GM23338 (cell line): Measurements from ENCODE around the gene ZBTB9. TPM values are rescaled to one million over a fixed set of nuclear protein-coding genes. Genes with fewer than 3 reads are reported as not detected.

ENCODE experiments used
- ATAC-seq: fragments of 200-7000 bp; cut with Tn5 transposase; 3 replicates; pipeline ENCODE4 v1.9.1; 2020
- DNase-seq: peaks from one replicate; pipeline ENCODE4 v3.0.0-alpha.2; 2015; ENCODE audit warnings: low spot score
- H2AFZ ChIP-seq: fragments of 200-600 bp; sonication (generic); 2 replicates; pipeline ENCODE4 v1.8.0; 2016; ENCODE audit warnings: antibody characterized with exemption, mild to moderate bottlenecking, moderate library complexity
- H3F3A ChIP-seq: fragments of 200-600 bp; sonication (generic); replicated peaks from 2 replicates; pipeline ENCODE4 v1.8.0; 2017; ENCODE audit warnings: antibody characterized with exemption, mixed run types, low read depth
- H3K27ac ChIP-seq: fragments of 200-600 bp; sonication (generic); 2 replicates; pipeline ENCODE4 v1.6.1; 2016; ENCODE audit warnings: low read depth
- H3K27me3 ChIP-seq: fragments of 200-600 bp; sonication (generic); 2 replicates; pipeline ENCODE4 v1.8.0; 2016; ENCODE audit warnings: mild to moderate bottlenecking, mixed run types, moderate library complexity; ENCODE audit not compliant: insufficient read depth
- H3K36me3 ChIP-seq: fragments of 200-600 bp; sonication (generic); 2 replicates; pipeline ENCODE4 v1.8.0; 2016; ENCODE audit warnings: mild to moderate bottlenecking; ENCODE audit not compliant: insufficient read depth
- H3K4me1 ChIP-seq: fragments of 200-600 bp; sonication (generic); 2 replicates; pipeline ENCODE4 v1.8.0; 2016; ENCODE audit warnings: mild to moderate bottlenecking, moderate library complexity; ENCODE audit not compliant: insufficient read depth
- H3K4me2 ChIP-seq: fragments of 200-600 bp; sonication (generic); 2 replicates; pipeline ENCODE4 v1.7.1; 2017; ENCODE audit warnings: mixed run types
- H3K4me3 ChIP-seq: fragments of 200-600 bp; sonication (generic); 2 replicates; pipeline ENCODE4 v1.6.1; 2016; ENCODE audit warnings: mixed run types
- H3K79me2 ChIP-seq: fragments of 200-600 bp; sonication (generic); replicated peaks from 2 replicates; pipeline ENCODE4 v1.8.0; 2017; ENCODE audit warnings: mild to moderate bottlenecking; ENCODE audit not compliant: insufficient read depth
- H3K9me2 ChIP-seq: fragments of 200-600 bp; sonication (generic); 2 replicates; pipeline ENCODE4 v1.8.0; 2017; ENCODE audit not compliant: insufficient read depth
- H4K20me1 ChIP-seq: fragments of 200-600 bp; sonication (generic); replicated peaks from 2 replicates; pipeline ENCODE4 v1.8.0; 2017; ENCODE audit warnings: mild to moderate bottlenecking; ENCODE audit not compliant: insufficient read depth
- H3K27ac Mint-ChIP-seq: 2 replicates; pipeline ENCODE4 v1.8.0; 2020; ENCODE audit warnings: inconsistent platforms, mild to moderate bottlenecking, moderate library complexity, mixed read lengths
- H3K27me3 Mint-ChIP-seq: 3 replicates; pipeline ENCODE4 v1.8.0; 2022; ENCODE audit warnings: low read depth, mild to moderate bottlenecking, moderate library complexity, mixed read lengths, inconsistent platforms; ENCODE audit not compliant: insufficient read depth, poor library complexity
- H3K36me3 Mint-ChIP-seq: 3 replicates; pipeline ENCODE4 v1.8.0; 2021; ENCODE audit warnings: low read depth, mild to moderate bottlenecking, inconsistent platforms, moderate library complexity, mixed read lengths
- H3K4me1 Mint-ChIP-seq: 3 replicates; pipeline ENCODE4 v1.8.0; 2020; ENCODE audit warnings: mild to moderate bottlenecking, inconsistent platforms, mixed read lengths
- H3K4me3 Mint-ChIP-seq: 3 replicates; pipeline ENCODE4 v1.8.0; 2021; ENCODE audit warnings: moderate library complexity, mild to moderate bottlenecking, inconsistent platforms, mixed read lengths
- H3K9me3 Mint-ChIP-seq: 3 replicates; pipeline ENCODE4 v1.8.0; 2020; ENCODE audit warnings: moderate library complexity, mild to moderate bottlenecking, inconsistent platforms, mixed read lengths
- ETS1 ChIP-seq: IDR thresholded peaks from 2 replicates; pipeline ENCODE4 v1.6.1; 2016; ENCODE audit warnings: antibody characterized with exemption
- JUNB ChIP-seq: IDR thresholded peaks from one replicate; pipeline ENCODE4 v1.6.1; 2016; ENCODE audit warnings: antibody characterized with exemption; ENCODE audit not compliant: unreplicated experiment
- NANOG ChIP-seq: IDR thresholded peaks from 2 replicates; pipeline ENCODE4 v1.6.1; 2016; ENCODE audit warnings: antibody characterized with exemption, borderline replicate concordance
- POLR2AphosphoS5 ChIP-seq: IDR thresholded peaks from 2 replicates; pipeline ENCODE4 v1.6.1; 2016; ENCODE audit warnings: antibody characterized with exemption, low read depth
- STAT1 ChIP-seq: IDR thresholded peaks from one replicate; pipeline ENCODE4 v1.6.1; 2016; ENCODE audit warnings: antibody characterized with exemption; ENCODE audit not compliant: unreplicated experiment
- ZNF331 ChIP-seq: fragments of 250-450 bp; sonication (Bioruptor Pico); IDR thresholded peaks from 2 replicates; pipeline ENCODE4 v1.5.0; 2020; ENCODE audit warnings: low read depth, mild to moderate bottlenecking, moderate library complexity
- polyA plus RNA-seq: library from polyadenylated mRNA; unstranded; fragments of >200 nt; fragmentation: Nextera tagmentation; extraction: Ambion mirVana; gene quantifications from 2 replicates; pipeline ENCODE4 v1.2.1, GENCODE V29; 2016
- total RNA-seq: library from RNA; depleted of rRNA; stranded (reverse); fragments of >200 nt; shearing (Covaris generic); gene quantifications from 2 replicates; pipeline ENCODE4 v1.2.3, GENCODE V29; 2014
- TF ChIP-seq, protein P1 (sequence below), 2 experiments: fragments of 200-600 bp in 1 of 2; sonication (generic) in 1 of 2; conservative IDR thresholded peaks; 2 replicates each; pipeline versions ENCODE4 v1.5.1 to v1.6.1; 2016 to 2017; ENCODE audit warnings: antibody characterized with exemption in 2 of 2, low read depth in 2 of 2, mild to moderate bottlenecking in 2 of 2, moderate library complexity in 1 of 2
- TF ChIP-seq, protein P2 (sequence below): IDR thresholded peaks from one replicate; pipeline ENCODE4 v1.6.1; 2018; ENCODE audit warnings: antibody characterized with exemption; ENCODE audit not compliant: unreplicated experiment

The ZBTB9 gene
- total and polyA plus RNA-seq, 2 experiments from 2014 or later = 13.5 to 17.9 TPM

GRCh38 chr6:33488339-33488738 lies 34.0 kb downstream of the ZBTB9 start (continued):
- TF ChIP-seq ZNF331 (CRISPR knock-in tag) (no peak), JUNB (no peak)

DNA sequence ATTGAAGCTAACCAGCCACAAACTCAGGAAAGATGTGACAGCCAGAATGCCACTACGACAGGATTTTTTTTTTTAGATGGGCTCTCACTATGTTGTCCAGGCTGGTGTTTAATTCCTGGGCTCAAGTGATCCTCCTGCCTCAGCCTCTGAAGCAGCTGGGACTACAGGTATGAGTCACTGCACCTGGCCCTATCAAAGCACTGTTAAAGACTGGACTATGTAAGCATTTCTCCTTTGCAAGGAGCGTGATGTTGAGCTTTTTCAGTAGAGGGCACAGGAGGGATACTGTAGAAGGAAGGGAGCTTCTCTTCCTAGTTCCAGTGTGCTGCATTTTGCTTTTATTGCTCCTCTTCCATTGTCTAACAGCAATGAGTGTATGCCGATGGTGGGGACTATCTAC lies 35.8 kb downstream of the ZBTB9 start:
- Histone ChIP-seq H2AFZ (no peak overlapping the region; the same call in 1 of the 2 replicates), H3K27me3 (no peaks in the 10 kb centered on the region), H3K79me2 (no peaks in the 10 kb centered on the region), H3K27ac (no peak overlapping the region), H3F3A (no peaks in the 10 kb centered on the region), H4K20me1 (no peaks in the 10 kb centered on the region), H3K36me3 (no peaks in the 10 kb centered on the region), H3K4me1 (no peaks in the 10 kb centered on the region), H3K9me2 (no peaks in the 10 kb centered on the region), H3K4me2 (no peak overlapping the region), H3K4me3 (no peak overlapping the region)
- peaks cover 6% of the 10 kb centered on the region; the same call in 2 of the 3 replicates for H3K36me3 Mint-ChIP-seq
- H3K4me3 Mint-ChIP-seq = no peak overlapping the region
- ATAC-seq (peak; percentile 61), DNase-seq (peak; percentile 21)
- H3K27ac Mint-ChIP-seq = no peak overlapping the region
- H3K27me3 Mint-ChIP-seq = peaks cover 13% of the 10 kb centered on the region
- TF ChIP-seq POLR2AphosphoS5 = no peak
- TF ChIP-seq, protein P1, sequence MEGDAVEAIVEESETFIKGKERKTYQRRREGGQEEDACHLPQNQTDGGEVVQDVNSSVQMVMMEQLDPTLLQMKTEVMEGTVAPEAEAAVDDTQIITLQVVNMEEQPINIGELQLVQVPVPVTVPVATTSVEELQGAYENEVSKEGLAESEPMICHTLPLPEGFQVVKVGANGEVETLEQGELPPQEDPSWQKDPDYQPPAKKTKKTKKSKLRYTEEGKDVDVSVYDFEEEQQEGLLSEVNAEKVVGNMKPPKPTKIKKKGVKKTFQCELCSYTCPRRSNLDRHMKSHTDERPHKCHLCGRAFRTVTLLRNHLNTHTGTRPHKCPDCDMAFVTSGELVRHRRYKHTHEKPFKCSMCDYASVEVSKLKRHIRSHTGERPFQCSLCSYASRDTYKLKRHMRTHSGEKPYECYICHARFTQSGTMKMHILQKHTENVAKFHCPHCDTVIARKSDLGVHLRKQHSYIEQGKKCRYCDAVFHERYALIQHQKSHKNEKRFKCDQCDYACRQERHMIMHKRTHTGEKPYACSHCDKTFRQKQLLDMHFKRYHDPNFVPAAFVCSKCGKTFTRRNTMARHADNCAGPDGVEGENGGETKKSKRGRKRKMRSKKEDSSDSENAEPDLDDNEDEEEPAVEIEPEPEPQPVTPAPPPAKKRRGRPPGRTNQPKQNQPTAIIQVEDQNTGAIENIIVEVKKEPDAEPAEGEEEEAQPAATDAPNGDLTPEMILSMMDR (conservative IDR thresholded peaks at IDR 0.05; ENCODE audit: low read depth in 2 of 2) = peak in 1 of 2 experiments; percentile 24; a peak in 1 of 4 replicates
- peaks cover 6% of the 10 kb centered on the region for H3K4me1 Mint-ChIP-seq
- peaks cover 17% of the 10 kb centered on the region for H3K9me3 Mint-ChIP-seq

GRCh38 chr6:33490621-33491020 lies 36.2 kb downstream of the ZBTB9 start:
- Mint-ChIP-seq H3K4me3 (no peak overlapping the region), H3K36me3 (peaks cover 6% of the 10 kb centered on the region; the same call in 2 of the 3 replicates), H3K27ac (no peak overlapping the region), H3K9me3 (peaks cover 17% of the 10 kb centered on the region), H3K4me1 (peaks cover 6% of the 10 kb centered on the region), H3K27me3 (peaks cover 13% of the 10 kb centered on the region)
- H3K9me2 ChIP-seq = no peaks in the 10 kb centered on the region
- DNase-seq (peak; percentile 14), ATAC-seq (peak; percentile 32; the same call in 1 of the 3 replicates)
- no peak overlapping the region for H3K27ac ChIP-seq
- H2AFZ ChIP-seq = no peak overlapping the region; the same call in 1 of the 2 replicates
- H3K4me1 ChIP-seq = no peaks in the 10 kb centered on the region
- H3K36me3 ChIP-seq = no peaks in the 10 kb centered on the region
- no peaks in the 10 kb centered on the region for H3F3A ChIP-seq
- no peaks in the 10 kb centered on the region for H4K20me1 ChIP-seq
- no peaks in the 10 kb centered on the region for H3K27me3 ChIP-seq
- H3K4me2 ChIP-seq = no peak overlapping the region
- no peaks in the 10 kb centered on the region for H3K79me2 ChIP-seq
- H3K4me3 ChIP-seq = no peak overlapping the region
- TF ChIP-seq ETS1 (no peak), JUNB (no peak), ZNF331 (CRISPR knock-in tag) (no peak), STAT1 (no peak), POLR2AphosphoS5 (no peak), NANOG (no peak)
- TF ChIP-seq, protein P1 (conservative IDR thresholded peaks at IDR 0.05; ENCODE audit: low read depth in 2 of 2) = no peak
- TF ChIP-seq, protein P2, sequence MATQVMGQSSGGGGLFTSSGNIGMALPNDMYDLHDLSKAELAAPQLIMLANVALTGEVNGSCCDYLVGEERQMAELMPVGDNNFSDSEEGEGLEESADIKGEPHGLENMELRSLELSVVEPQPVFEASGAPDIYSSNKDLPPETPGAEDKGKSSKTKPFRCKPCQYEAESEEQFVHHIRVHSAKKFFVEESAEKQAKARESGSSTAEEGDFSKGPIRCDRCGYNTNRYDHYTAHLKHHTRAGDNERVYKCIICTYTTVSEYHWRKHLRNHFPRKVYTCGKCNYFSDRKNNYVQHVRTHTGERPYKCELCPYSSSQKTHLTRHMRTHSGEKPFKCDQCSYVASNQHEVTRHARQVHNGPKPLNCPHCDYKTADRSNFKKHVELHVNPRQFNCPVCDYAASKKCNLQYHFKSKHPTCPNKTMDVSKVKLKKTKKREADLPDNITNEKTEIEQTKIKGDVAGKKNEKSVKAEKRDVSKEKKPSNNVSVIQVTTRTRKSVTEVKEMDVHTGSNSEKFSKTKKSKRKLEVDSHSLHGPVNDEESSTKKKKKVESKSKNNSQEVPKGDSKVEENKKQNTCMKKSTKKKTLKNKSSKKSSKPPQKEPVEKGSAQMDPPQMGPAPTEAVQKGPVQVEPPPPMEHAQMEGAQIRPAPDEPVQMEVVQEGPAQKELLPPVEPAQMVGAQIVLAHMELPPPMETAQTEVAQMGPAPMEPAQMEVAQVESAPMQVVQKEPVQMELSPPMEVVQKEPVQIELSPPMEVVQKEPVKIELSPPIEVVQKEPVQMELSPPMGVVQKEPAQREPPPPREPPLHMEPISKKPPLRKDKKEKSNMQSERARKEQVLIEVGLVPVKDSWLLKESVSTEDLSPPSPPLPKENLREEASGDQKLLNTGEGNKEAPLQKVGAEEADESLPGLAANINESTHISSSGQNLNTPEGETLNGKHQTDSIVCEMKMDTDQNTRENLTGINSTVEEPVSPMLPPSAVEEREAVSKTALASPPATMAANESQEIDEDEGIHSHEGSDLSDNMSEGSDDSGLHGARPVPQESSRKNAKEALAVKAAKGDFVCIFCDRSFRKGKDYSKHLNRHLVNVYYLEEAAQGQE = no peak
